Astrocyte (in vitro differentiated cells and primary cell): ENCODE data around the gene BLVRA.

Source experiments
- EZH2 ChIP-seq: IDR thresholded peaks from 2 replicates; pipeline ENCODE4 v1.6.1; 2012; ENCODE audit warnings: mild to moderate bottlenecking, low read length, inconsistent platforms; ENCODE audit not compliant: insufficient read depth
- TF ChIP-seq, protein P1 (sequence below): IDR thresholded peaks from 2 replicates; pipeline ENCODE4 v1.5.1; 2011; ENCODE audit warnings: low read depth, mild to moderate bottlenecking, inconsistent platforms, low read length, moderate library complexity; ENCODE audit not compliant: insufficient read depth

DNA sequence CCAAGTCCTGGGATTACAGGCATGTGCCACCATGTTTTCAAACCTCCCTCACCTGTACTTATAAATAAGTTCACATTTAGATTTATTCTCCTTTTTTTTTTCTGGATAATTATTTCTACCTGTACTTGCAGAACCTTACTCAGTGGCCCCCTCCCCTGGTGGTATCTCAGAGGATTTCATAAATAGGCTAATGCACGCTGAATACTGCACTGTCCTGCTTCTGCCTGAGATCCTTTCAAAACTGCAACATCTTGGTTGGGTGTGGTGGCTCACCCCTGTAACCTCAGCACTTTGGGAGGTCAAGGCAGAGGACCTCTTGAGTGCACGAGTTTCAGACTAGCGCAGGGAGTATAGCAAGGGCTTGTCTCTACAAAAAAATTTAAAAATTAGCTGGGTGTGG is 4.6 kb upstream of the BLVRA start:
- TF ChIP-seq, protein P1, sequence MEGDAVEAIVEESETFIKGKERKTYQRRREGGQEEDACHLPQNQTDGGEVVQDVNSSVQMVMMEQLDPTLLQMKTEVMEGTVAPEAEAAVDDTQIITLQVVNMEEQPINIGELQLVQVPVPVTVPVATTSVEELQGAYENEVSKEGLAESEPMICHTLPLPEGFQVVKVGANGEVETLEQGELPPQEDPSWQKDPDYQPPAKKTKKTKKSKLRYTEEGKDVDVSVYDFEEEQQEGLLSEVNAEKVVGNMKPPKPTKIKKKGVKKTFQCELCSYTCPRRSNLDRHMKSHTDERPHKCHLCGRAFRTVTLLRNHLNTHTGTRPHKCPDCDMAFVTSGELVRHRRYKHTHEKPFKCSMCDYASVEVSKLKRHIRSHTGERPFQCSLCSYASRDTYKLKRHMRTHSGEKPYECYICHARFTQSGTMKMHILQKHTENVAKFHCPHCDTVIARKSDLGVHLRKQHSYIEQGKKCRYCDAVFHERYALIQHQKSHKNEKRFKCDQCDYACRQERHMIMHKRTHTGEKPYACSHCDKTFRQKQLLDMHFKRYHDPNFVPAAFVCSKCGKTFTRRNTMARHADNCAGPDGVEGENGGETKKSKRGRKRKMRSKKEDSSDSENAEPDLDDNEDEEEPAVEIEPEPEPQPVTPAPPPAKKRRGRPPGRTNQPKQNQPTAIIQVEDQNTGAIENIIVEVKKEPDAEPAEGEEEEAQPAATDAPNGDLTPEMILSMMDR, result no peak
- no peak for TF ChIP-seq EZH2
